SK-N-MC (cell line): ENCODE data around the gene PAX4.

Source experiments
- EZH2 ChIP-seq: fragments of 200-600 bp; sonication (generic); IDR thresholded peaks from one replicate; pipeline ENCODE4 v1.6.1; 2017; ENCODE audit warnings: antibody characterized with exemption
- POLR2AphosphoS5 ChIP-seq: IDR thresholded peaks from 2 replicates; pipeline ENCODE4 v1.6.1; 2012; ENCODE audit warnings: mild to moderate bottlenecking, low read depth, low read length, borderline replicate concordance

DNA sequence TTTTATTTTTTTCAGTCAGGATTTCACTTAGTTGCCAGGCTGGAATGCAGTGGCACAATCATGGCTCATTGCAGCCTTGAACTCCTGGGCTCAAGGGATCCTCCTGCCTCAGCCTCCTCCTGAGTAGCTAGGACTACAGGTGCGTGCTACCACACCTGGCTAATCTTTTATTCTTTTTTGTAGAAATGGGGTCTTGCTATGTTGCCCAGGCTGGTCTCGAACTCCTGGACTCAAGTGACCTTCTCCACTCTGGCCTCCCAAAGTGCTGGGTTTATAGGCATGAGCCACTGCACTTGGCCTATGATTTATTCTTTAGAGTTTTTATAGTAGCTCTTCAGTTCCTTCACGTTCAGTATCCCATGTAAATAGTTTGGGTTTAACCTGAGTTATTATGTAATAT lies 39.6 kb upstream of the PAX4 start:
- TF ChIP-seq POLR2AphosphoS5 (no peak), EZH2 (no peak)
